NCI-H748 treated with DMSO at 0.1 percent for 48 hours (cell line): ENCODE measurements around the gene MYT1.
"Not testable (repeated sequence)": the region's sequence is repeated elsewhere in the genome, so short reads cannot be mapped to it uniquely, and the experiment has no call there.

Source experiments
- DNase-seq: peaks from one replicate; lab custom pipeline; 2025; lab: John Stamatoyannopoulos, UW

The MYT1 gene

GRCh38 chr20:64169091-64169560, 4.9 kb downstream of the MYT1 start:
- DNase-seq, result no peak

DNA sequence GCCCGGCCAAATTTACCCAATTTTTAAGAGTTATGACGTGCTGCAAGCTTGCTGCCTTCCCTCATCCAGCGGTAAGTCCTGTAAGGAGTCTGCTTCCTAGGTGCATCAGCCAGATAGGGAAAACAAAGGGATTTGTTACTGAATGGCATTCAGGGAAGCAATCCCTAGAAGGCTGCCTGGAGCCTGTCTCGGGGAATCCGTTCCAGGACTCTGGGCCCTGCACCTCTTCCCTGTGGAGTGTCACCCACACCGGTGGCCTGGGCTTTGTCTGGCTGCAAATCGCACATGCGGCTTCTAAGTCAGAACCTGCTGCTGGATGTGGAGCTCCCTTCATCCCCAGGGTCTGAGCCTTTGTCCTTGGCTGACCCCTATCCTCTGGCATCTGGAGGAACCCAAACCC, 7.0 kb downstream of the MYT1 start:
- DNase-seq, result no peak

GRCh38 chr20:64173116-64173515, 8.9 kb downstream of the MYT1 start:
- no peak for DNase-seq

GRCh38 chr20:64176551-64176950, 12.3 kb downstream of the MYT1 start:
- DNase-seq, result no peak

GRCh38 chr20:64176971-64177370, 12.7 kb downstream of the MYT1 start:
- no peak for DNase-seq

- DNase-seq, result no peak
Observed at GRCh38 chr20:64177384-64177783, 13.1 kb downstream of the MYT1 start.

GRCh38 chr20:64177787-64178186, 13.5 kb downstream of the MYT1 start:
- DNase-seq, result no peak

DNA sequence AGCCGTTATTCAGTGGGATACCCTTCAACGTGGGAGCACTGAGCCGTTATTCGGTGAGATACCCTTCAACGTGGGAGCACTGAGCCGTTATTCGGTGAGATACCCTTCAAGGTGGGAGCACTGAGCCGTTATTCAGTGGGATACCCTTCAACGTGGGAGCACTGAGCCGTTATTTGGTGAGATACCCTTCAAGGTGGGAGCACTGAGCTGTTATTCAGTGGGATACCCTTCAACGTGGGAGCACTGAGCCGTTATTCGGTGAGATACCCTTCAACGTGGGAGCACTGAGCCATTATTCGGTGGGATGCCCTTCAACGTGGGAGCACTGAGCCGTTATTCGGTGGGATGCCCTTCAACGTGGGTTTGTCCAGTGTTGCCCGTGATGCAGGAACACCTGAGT, 14.7 kb downstream of the MYT1 start:
- DNase-seq, result not testable (repeated sequence)

- DNase-seq, result no peak
Observed at GRCh38 chr20:64179805-64180204, 15.6 kb downstream of the MYT1 start.

- DNase-seq, result no peak
Observed at GRCh38 chr20:64180673-64181072, 16.4 kb downstream of the MYT1 start.

DNA sequence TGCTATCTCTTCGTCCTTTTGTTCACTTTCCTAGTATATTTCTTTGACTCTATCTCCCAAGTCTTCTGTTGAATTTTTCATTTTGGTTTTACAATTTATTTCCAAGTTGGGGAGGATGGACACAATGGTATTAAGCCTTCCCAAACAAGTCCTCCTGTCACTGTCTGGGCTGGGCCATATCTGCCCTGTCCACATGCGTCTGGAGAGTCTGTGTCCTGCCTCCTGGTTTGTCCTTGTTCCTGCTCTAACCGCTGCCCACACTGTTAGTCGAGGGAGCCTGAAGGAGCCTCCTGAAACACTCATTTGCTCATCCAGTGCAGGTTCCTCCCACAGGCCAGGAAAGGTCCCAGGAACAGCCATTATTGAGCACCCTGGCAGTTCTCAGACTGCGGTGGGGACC, 17.1 kb downstream of the MYT1 start:
- DNase-seq, result no peak

GRCh38 chr20:64182146-64182865, 18.1 kb downstream of the MYT1 start:
- DNase-seq, result no peak

GRCh38 chr20:64183313-64183712, 19.1 kb downstream of the MYT1 start:
- no peak for DNase-seq

- no peak for DNase-seq
Observed at GRCh38 chr20:64184795-64185194, 20.5 kb downstream of the MYT1 start.

GRCh38 chr20:64185276-64185900, 21.1 kb downstream of the MYT1 start:
- DNase-seq, result no peak

DNA sequence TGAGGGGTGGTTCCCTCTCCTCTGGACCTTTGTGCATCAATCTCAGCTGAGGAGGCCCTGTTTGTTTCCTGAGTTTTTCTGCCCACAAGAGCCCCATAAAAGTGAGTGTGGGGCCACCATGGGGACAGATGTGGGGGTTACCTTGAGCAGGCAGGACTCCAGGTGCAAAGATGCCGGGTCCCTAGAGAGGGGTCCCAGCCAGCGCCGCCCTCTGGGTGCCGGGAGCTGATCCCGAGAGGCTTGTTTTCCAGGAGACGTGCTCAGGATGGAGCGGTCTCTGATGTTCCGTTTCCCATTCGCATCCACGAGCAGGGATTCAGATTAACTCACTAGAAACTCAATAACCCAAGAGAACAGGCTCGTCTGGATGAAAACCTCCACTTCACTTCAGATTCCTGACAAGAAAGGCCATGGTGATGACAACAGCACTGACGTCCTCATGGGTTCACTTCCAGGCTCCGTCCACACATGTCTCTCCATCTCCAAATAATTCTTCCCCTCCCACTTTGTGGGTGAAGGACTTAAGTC, 21.9 kb downstream of the MYT1 start:
- no peak for DNase-seq

- DNase-seq, result not testable (repeated sequence)
Observed at GRCh38 chr20:64187213-64187612, 23.0 kb downstream of the MYT1 start.

- DNase-seq, result no peak
Observed at GRCh38 chr20:64188091-64188490, 23.8 kb downstream of the MYT1 start.

GRCh38 chr20:64188682-64189529, 24.7 kb downstream of the MYT1 start:
- peak; percentile 85 for DNase-seq

DNA sequence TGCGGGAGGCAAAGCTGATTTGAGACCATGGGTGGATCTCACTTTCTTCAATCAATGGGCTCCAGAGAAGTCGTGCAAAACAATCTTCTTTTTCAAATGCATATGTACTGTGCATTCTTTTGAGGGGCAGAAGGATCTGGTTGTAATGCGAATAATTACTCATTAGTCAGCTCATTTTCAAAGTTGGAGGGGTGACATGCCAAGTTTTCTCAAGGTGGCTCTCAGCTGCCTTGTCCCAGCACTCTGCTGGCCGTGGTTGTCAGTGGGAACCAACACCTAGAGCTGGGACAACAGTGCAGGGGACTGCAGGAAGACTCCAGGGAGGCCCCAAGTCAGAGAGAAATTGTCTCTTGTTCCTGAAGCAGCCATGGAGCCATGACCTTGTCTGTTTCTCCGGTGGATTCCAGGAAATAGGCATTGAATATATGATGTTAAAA, 25.3 kb downstream of the MYT1 start:
- no peak for DNase-seq

DNA sequence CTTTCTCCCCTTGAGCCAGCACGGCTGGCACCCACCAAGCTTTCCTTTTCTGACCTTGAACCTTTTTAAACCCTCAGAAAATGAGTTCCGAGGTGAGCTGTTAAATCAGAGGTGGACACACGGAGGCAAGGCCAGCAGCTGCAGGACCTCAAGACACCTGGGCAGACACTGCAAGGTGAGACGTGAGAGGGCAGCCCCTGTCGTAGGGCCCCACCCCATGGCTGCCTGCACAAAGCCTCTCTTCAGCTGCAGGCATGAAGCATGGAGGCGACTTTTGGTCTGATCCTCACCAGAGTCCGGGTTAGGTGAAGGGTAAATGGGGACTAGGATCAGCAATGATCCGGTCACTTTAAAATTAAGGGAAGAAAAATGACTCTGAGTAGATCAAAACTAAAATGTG, 25.7 kb downstream of the MYT1 start:
- DNase-seq, result no peak

GRCh38 chr20:64191002-64191401, 26.8 kb downstream of the MYT1 start:
- DNase-seq, result no peak

DNA sequence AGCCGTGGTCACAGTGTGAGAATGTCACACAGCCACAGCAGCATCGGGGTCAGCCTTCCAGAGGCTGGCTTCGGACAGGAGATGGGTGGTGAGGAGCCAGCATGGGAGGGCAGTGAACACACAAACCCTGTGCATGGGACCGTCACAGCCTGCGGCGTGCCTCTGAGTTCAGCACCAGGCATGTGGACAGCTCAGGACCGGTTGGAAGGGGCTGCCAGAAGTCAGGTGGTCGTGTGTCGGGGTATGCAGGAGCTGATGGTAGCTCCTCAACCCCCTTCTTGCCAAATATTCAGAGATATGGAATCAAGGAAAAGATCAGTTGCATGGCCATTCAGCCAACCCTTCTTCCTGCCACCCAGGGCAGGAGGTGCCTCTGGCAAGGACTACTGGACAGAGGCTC, 28.2 kb downstream of the MYT1 start:
- DNase-seq, result no peak
